ENCODE measurements around the gene FBRSL1.
A peak's percentile ranks its signal among the peaks of the same experiment; 100 is the strongest.

FBRSL1 gene

DNA sequence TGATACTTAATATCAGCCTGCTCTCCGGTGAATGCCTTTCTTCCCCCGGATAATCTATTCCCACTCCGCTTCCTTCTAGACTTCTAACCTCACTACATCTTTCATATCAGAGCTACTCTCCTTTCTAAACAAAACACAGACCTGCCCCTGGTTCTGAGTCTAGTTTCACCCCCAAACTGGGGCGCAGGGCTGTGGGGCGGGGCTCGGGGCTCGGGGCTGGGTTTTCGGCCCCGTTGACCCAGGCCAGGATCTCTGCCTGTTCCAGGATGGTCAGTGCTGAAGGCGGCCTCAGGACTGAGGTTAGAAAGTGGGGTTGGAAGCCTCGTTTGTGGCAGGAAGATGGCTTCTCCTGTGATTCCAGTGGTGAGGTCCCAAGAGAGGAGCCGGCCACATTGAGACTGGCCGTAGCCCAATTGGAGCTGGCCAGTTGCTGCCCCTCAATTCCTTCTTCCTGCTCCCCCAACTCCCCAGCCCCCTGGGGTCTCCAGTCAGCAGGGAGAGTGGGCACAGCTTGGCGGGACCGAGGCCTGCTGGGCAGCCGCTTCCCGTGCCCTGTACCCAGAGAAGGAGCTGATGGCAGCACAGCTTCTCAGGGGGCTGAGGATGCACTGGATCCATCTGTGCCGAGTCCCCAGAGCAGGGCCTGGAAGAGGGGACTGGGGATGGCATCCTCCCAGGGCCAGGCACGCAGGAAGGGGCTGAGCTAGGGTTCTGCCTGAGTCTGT is 67.5 kb downstream of the FBRSL1 start:
- TF ChIP-seq, protein P1, sequence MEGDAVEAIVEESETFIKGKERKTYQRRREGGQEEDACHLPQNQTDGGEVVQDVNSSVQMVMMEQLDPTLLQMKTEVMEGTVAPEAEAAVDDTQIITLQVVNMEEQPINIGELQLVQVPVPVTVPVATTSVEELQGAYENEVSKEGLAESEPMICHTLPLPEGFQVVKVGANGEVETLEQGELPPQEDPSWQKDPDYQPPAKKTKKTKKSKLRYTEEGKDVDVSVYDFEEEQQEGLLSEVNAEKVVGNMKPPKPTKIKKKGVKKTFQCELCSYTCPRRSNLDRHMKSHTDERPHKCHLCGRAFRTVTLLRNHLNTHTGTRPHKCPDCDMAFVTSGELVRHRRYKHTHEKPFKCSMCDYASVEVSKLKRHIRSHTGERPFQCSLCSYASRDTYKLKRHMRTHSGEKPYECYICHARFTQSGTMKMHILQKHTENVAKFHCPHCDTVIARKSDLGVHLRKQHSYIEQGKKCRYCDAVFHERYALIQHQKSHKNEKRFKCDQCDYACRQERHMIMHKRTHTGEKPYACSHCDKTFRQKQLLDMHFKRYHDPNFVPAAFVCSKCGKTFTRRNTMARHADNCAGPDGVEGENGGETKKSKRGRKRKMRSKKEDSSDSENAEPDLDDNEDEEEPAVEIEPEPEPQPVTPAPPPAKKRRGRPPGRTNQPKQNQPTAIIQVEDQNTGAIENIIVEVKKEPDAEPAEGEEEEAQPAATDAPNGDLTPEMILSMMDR (IDR thresholded peaks at IDR 0.05; ENCODE audit: insufficient read depth, low read length, missing control alignments), result no peak
- POLR2A ChIA-PET, result no interaction called here
- no peak for DNase-seq (ENCODE audit: low read depth, low spot score)
- CTCF ChIA-PET, result interaction anchor here (1.4 to 3.2 kb wide), 2 partner anchors 11 to 142 kb away, joined by 3 to 21 read pairs; no protein-coding TSS in a partner anchor
- H3K4me3 ChIP-seq (ENCODE audit: low read depth, low read length), result no peak overlapping the region

GRCh38 chr12:132558042-132558856 is 68.3 kb downstream of the FBRSL1 start:
- ChIA-PET CTCF (interaction anchor here (1.4 to 3.2 kb wide), 2 partner anchors 10 to 143 kb away, joined by 3 to 21 read pairs; no protein-coding TSS in a partner anchor), POLR2A (no interaction called here)
- H3K4me3 ChIP-seq (ENCODE audit: low read depth, low read length), result no peak overlapping the region
- TF ChIP-seq, protein P1 (IDR thresholded peaks at IDR 0.05; ENCODE audit: insufficient read depth, low read length, missing control alignments), result no peak
- no peak for DNase-seq (ENCODE audit: low read depth, low spot score)

DNA sequence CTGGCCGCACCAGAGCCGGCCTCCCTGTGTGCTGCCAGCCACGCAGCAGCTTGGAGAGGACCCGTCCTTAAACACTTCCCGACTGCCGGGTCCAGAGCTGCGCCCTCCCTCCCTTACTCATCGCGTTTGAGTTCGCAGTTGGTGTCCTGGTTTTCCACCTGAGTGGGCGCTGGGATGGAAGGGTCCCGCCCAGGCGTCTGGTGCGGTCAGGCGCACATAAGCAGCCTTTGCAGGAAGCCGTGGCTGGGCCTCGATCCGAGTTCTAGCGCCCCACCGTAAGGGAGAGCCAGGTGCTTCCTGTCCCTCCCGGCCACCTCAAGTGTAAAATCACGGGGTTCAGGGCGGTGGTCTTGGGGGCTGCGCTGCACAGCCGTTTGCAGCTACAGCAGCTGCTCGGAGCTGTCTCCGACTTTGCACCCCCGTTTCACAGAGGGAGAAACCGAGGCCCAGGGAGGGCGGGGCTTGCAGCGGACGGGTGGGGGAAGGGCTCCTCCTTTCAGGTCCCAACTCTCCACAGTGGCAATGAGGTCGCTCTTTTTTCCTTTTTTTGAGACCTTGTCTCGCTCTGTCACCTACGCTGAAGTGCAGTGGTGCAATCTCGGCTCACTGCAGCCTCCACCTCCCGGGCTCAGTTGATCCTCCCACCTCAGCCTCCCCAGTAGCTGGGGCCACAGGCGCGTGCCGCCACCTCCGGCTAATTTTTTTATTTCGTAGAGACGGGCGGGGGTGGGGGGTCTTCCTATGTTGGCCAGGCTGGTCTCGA is 69.1 kb downstream of the FBRSL1 start:
- no peak for DNase-seq (ENCODE audit: low read depth, low spot score)
- H3K4me3 ChIP-seq (ENCODE audit: low read depth, low read length), result peak overlapping the region; percentile 68
- POLR2A ChIA-PET, result no interaction called here
- CTCF ChIA-PET, result interaction anchor here (0.7 to 3.2 kb wide), 2 partner anchors 10 to 144 kb away, joined by 3 to 21 read pairs; no protein-coding TSS in a partner anchor
- TF ChIP-seq, protein P1 (IDR thresholded peaks at IDR 0.05; ENCODE audit: insufficient read depth, low read length, missing control alignments), result no peak

- TF ChIP-seq, protein P1 (IDR thresholded peaks at IDR 0.05; ENCODE audit: insufficient read depth, low read length, missing control alignments), result no peak
- POLR2A ChIA-PET, result interaction anchor here (0.5 kb wide), 1 partner anchor 97 kb away, joined by 3 read pairs; no protein-coding TSS in a partner anchor
- no peak for DNase-seq (ENCODE audit: low read depth, low spot score)
- H3K4me3 ChIP-seq (ENCODE audit: low read depth, low read length), result peak overlapping the region; percentile 68
- CTCF ChIA-PET, result interaction anchor here (0.7 to 3.2 kb wide), 2 partner anchors 9 to 144 kb away, joined by 3 to 21 read pairs; no protein-coding TSS in a partner anchor
Observed at GRCh38 chr12:132559652-132560363, 69.9 kb downstream of the FBRSL1 start.

- TF ChIP-seq, protein P1 (IDR thresholded peaks at IDR 0.05; ENCODE audit: insufficient read depth, low read length, missing control alignments), result no peak
- ChIA-PET CTCF (interaction anchor here (1.0 to 4.5 kb wide), 13 partner anchors 10 to 405 kb away, joined by 3 to 37 read pairs (median 5); no protein-coding TSS in a partner anchor), POLR2A (interaction anchor here (0.5 kb wide), 1 partner anchor 98 kb away, joined by 3 read pairs; no protein-coding TSS in a partner anchor)
- no peak for DNase-seq (ENCODE audit: low read depth, low spot score)
- peak overlapping the region; percentile 68 for H3K4me3 ChIP-seq (ENCODE audit: low read depth, low read length)
Observed at GRCh38 chr12:132560364-132560613, 70.3 kb downstream of the FBRSL1 start.

All from AG04449 (cell line).